Measurements from ENCODE around the gene MAP1S.

DNA sequence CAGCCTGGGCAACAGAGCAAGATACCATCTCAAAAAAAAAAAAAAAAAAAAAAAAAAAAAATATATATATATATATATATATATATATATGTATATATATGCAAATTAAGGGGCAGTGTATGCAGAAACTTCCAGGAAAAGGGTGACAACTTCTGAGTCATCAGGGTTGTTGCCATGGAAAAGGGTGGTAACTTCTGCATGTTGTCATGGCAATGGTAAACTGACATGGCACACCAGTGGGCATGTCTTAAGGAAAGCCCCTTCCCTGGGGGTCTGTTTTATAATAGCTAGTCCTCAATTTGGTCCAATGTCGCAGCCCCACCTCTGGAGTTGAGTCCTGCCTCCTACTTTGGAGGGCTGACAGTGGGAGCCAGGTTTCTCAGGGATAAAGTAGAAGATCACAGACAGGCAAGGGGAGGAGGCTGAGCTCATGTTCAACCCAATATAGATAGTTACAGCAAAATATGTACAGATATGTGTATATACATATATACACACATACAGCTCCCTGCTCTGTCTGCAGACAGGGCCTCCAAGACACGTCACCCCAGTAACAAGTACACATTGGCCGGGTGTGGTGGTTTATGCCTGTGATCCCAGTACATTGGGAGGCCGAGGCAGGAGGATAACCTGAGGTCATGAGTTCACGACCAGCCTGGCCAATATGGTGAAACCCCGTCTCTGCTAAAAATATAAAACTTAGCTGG, 24.7 kb downstream of the MAP1S start:
- no peak for TF ChIP-seq POLR2A (IDR thresholded peaks at IDR 0.05)
- TF ChIP-seq, protein P1, sequence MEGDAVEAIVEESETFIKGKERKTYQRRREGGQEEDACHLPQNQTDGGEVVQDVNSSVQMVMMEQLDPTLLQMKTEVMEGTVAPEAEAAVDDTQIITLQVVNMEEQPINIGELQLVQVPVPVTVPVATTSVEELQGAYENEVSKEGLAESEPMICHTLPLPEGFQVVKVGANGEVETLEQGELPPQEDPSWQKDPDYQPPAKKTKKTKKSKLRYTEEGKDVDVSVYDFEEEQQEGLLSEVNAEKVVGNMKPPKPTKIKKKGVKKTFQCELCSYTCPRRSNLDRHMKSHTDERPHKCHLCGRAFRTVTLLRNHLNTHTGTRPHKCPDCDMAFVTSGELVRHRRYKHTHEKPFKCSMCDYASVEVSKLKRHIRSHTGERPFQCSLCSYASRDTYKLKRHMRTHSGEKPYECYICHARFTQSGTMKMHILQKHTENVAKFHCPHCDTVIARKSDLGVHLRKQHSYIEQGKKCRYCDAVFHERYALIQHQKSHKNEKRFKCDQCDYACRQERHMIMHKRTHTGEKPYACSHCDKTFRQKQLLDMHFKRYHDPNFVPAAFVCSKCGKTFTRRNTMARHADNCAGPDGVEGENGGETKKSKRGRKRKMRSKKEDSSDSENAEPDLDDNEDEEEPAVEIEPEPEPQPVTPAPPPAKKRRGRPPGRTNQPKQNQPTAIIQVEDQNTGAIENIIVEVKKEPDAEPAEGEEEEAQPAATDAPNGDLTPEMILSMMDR (IDR thresholded peaks at IDR 0.05): no peak

Measured in adrenal gland (tissue), 5 donors.